ENCODE results near the gene TACR2. TPM values are rescaled to one million over a fixed set of nuclear protein-coding genes. Genes with fewer than 3 reads are reported as not detected.

TACR2 gene
- total RNA-seq, 4 donors from 2014 or later, result 0.65 to 4.5 (median 1.3) TPM

- TF ChIP-seq, protein P1, sequence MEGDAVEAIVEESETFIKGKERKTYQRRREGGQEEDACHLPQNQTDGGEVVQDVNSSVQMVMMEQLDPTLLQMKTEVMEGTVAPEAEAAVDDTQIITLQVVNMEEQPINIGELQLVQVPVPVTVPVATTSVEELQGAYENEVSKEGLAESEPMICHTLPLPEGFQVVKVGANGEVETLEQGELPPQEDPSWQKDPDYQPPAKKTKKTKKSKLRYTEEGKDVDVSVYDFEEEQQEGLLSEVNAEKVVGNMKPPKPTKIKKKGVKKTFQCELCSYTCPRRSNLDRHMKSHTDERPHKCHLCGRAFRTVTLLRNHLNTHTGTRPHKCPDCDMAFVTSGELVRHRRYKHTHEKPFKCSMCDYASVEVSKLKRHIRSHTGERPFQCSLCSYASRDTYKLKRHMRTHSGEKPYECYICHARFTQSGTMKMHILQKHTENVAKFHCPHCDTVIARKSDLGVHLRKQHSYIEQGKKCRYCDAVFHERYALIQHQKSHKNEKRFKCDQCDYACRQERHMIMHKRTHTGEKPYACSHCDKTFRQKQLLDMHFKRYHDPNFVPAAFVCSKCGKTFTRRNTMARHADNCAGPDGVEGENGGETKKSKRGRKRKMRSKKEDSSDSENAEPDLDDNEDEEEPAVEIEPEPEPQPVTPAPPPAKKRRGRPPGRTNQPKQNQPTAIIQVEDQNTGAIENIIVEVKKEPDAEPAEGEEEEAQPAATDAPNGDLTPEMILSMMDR (IDR thresholded peaks at IDR 0.05; ENCODE audit: low read depth), result no peak
Observed at GRCh38 chr10:69437321-69438259, 20.9 kb upstream of the TACR2 start.

GRCh38 chr10:69435966-69436520 is 19.3 kb upstream of the TACR2 start:
- TF ChIP-seq, protein P1 (IDR thresholded peaks at IDR 0.05; ENCODE audit: low read depth), result no peak

- TF ChIP-seq, protein P1 (IDR thresholded peaks at IDR 0.05; ENCODE audit: low read depth), result no peak
Observed at GRCh38 chr10:69434926-69435325, 18.2 kb upstream of the TACR2 start.

- TF ChIP-seq, protein P1 (IDR thresholded peaks at IDR 0.05; ENCODE audit: low read depth), result no peak
Observed at GRCh38 chr10:69434169-69434568, 17.5 kb upstream of the TACR2 start.

- TF ChIP-seq, protein P1 (IDR thresholded peaks at IDR 0.05; ENCODE audit: low read depth), result no peak
Observed at GRCh38 chr10:69428165-69428564, 11.4 kb upstream of the TACR2 start.

DNA sequence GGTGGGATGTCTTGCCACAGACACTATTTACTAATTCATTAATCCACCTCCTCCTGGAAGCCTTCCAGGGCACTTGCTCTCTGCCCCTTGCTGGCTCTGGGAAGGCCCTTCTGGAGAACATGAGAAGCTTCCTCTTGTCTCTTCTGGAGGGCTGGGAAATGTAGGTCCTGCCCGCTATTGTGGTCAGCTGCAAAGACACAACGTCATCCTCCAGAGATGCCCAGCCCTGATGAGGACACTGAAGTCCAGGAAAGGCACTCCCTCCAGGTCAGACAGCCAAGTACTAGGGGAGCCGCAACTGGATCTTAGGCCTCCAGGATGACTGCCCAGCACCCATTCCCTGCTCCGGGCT is 9.6 kb upstream of the TACR2 start:
- TF ChIP-seq, protein P1 (IDR thresholded peaks at IDR 0.05; ENCODE audit: low read depth), result no peak

DNA sequence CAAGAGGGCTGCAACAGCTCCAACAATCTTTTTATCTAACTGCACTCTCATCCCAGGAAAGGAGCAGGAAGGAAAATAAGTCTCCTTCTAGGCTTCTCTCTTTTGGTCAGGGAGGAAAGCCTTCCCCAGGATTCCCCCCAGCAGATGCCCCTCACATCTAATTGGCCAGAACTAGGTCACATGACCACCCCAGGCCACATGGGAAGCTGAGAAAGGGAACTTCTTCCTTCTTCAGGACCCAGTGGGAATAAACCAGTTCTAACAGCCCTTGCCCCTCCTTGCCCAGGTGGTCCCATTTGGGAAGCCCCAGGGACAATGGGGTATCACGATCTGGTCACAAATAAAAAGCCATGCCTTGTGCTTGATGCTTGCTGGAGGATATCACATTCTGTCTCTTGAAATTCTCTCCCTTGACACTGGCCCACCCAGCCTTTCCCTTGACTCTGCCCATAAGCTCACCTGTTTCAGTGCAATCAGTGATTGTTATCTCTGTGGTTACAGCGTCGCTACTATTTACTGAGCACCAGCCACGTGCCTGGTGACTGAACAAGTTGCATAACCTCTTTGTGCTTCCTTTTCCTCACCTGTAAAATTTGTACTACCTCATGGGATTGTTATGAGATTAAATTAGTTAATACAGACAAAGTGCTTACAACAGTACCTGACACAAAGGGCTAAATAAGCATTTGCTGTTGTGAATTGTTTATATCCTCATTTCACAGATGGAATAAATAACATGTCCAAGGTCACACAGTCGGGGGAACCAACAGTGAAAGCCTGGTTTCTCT is 9.0 kb upstream of the TACR2 start:
- TF ChIP-seq, protein P1 (IDR thresholded peaks at IDR 0.05; ENCODE audit: low read depth), result no peak

Measured in subcutaneous adipose tissue (tissue), 4 donors.